ENCODE results near the gene TMEM54. TPM values are rescaled to one million over a fixed set of nuclear protein-coding genes. Genes with fewer than 3 reads are reported as not detected.

The TMEM54 gene
- total and polyA plus RNA-seq, 2 experiments from 2014 or later: 24.8 to 64.7 TPM

DNA sequence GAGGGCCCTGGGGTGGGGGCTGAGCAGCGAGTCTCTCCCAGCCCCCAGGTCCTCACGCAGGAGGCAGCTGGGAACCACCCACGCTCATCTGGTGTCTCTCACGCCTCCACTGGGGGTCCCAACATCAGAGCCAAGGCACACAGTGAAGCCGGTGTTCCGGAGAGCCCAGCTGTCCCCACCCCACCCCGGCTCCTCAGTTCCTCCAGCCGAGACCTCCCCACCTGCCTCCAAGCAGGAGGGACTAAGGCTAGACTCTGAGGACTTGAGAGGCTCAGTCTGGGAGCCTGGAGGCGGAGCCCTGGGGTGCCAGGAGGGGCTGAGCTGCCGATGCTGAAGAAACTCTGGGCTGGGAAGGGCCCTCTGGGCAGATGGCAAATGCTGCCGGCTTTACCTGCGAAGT, 16.5 kb downstream of the TMEM54 start:
- H3K4me3 ChIP-seq: no peak overlapping the region
- H3K27ac ChIP-seq: no peak overlapping the region
- DNase-seq (ENCODE audit: low spot score): no peak
- H3K9me3 ChIP-seq (ENCODE audit: low read depth): no peaks in the 10 kb centered on the region
- no peaks in the 10 kb centered on the region for H4K20me1 ChIP-seq (ENCODE audit: insufficient read depth, poor library complexity, severe bottlenecking)
- no peak overlapping the region for H3K4me2 ChIP-seq
- 56% methylated on average over 10 of the region's 12 CpGs for WGBS (ENCODE audit: low lambda C conversion rate, missing lambda C conversion rate)
- no peaks in the 10 kb centered on the region for H3K4me1 ChIP-seq (ENCODE audit: insufficient read depth)
- no peaks in the 10 kb centered on the region for H3K9me2 ChIP-seq (replicated peaks; ENCODE audit: insufficient read depth)
- H3K27me3 ChIP-seq: peaks cover 31% of the 10 kb centered on the region
- H3K79me2 ChIP-seq: no peaks in the 10 kb centered on the region
- no peaks in the 10 kb centered on the region for H3K36me3 ChIP-seq (replicated peaks; ENCODE audit: insufficient read depth, low read depth)
- no peak overlapping the region for H2AFZ ChIP-seq
- TF ChIP-seq EZH2phosphoT487 (IDR thresholded peaks at IDR 0.05; ENCODE audit: low read depth, severe bottlenecking, unreplicated experiment) (no peak), EZH2 (IDR thresholded peaks at IDR 0.05; ENCODE audit: borderline replicate concordance) (no peak)

DNA sequence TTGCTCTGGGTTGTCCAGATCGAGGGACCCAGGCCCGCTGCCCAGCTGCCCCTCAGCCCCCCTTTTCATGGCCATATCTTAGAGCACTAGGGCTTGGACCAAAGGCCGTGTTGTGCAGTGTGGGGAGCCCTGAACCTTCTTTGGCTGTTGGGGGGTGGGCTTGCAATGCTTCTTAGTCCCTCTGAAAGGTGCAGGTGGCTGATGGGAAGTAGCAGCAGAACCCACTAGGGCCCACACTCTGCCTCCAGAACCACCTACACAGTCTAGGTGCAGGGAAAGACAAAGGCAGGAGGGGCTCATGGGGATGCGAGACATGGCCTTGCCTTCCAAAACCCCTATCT, 17.2 kb downstream of the TMEM54 start:
- Histone ChIP-seq H3K27me3 (peaks cover 31% of the 10 kb centered on the region), H3K27ac (no peak overlapping the region), H3K9me3 (ENCODE audit: low read depth) (no peaks in the 10 kb centered on the region), H2AFZ (no peak overlapping the region), H3K4me1 (ENCODE audit: insufficient read depth) (no peaks in the 10 kb centered on the region), H4K20me1 (ENCODE audit: insufficient read depth, poor library complexity, severe bottlenecking) (no peaks in the 10 kb centered on the region), H3K4me2 (no peak overlapping the region), H3K36me3 (replicated peaks; ENCODE audit: insufficient read depth, low read depth) (no peaks in the 10 kb centered on the region), H3K79me2 (no peaks in the 10 kb centered on the region), H3K4me3 (no peak overlapping the region), H3K9me2 (replicated peaks; ENCODE audit: insufficient read depth) (no peaks in the 10 kb centered on the region)
- WGBS (ENCODE audit: low lambda C conversion rate, missing lambda C conversion rate): 81% methylated on average over 4 of the region's 4 CpGs
- no peak for DNase-seq (ENCODE audit: low spot score)
- TF ChIP-seq, protein P1, sequence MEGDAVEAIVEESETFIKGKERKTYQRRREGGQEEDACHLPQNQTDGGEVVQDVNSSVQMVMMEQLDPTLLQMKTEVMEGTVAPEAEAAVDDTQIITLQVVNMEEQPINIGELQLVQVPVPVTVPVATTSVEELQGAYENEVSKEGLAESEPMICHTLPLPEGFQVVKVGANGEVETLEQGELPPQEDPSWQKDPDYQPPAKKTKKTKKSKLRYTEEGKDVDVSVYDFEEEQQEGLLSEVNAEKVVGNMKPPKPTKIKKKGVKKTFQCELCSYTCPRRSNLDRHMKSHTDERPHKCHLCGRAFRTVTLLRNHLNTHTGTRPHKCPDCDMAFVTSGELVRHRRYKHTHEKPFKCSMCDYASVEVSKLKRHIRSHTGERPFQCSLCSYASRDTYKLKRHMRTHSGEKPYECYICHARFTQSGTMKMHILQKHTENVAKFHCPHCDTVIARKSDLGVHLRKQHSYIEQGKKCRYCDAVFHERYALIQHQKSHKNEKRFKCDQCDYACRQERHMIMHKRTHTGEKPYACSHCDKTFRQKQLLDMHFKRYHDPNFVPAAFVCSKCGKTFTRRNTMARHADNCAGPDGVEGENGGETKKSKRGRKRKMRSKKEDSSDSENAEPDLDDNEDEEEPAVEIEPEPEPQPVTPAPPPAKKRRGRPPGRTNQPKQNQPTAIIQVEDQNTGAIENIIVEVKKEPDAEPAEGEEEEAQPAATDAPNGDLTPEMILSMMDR (IDR thresholded peaks at IDR 0.05; ENCODE audit: poor library complexity): no peak
- TF ChIP-seq EZH2phosphoT487 (IDR thresholded peaks at IDR 0.05; ENCODE audit: low read depth, severe bottlenecking, unreplicated experiment): no peak
- TF ChIP-seq EZH2 (IDR thresholded peaks at IDR 0.05; ENCODE audit: borderline replicate concordance): no peak

DNA sequence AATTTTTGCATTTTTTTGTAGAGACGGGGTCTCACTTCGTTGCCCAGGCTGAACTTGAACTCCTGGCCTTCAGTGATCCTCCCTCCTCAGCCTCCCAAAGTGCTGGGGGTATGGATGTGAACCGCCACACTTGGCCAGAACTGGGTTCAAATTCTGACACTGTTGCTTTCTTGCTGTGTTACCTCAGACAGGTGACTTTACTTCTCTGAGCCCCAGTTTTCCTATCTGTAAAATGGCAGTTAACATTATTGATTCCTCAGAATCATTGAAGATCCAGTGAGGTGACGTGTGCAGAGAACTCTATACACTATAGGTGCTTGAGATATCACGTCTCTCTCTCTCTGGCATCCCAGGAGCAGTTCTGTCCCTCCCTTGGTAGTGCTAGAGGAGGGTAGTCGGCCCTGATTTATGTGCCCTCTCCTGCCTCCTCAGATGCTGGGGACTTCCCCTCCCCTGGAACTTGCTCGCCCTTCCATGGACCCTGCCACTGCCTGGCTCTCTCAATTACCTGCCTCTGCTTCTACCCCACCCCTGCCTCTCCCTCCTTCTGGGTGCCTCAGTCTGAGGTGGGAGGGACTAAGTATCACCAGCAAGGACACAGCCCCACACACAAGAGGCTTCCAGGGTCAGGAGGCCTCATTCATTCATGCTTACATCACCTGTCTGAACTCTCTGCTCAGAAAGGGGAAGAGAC, 17.7 kb downstream of the TMEM54 start:
- Histone ChIP-seq H3K4me2 (no peak overlapping the region), H3K79me2 (no peaks in the 10 kb centered on the region), H3K27ac (no peak overlapping the region), H3K9me2 (replicated peaks; ENCODE audit: insufficient read depth) (no peaks in the 10 kb centered on the region), H3K27me3 (peaks cover 31% of the 10 kb centered on the region), H4K20me1 (ENCODE audit: insufficient read depth, poor library complexity, severe bottlenecking) (no peaks in the 10 kb centered on the region), H2AFZ (no peak overlapping the region), H3K9me3 (ENCODE audit: low read depth) (no peaks in the 10 kb centered on the region), H3K36me3 (replicated peaks; ENCODE audit: insufficient read depth, low read depth) (no peaks in the 10 kb centered on the region), H3K4me1 (ENCODE audit: insufficient read depth) (no peaks in the 10 kb centered on the region), H3K4me3 (no peak overlapping the region)
- 92% methylated on average over 7 of the region's 7 CpGs for WGBS (ENCODE audit: low lambda C conversion rate, missing lambda C conversion rate)
- TF ChIP-seq EZH2 (IDR thresholded peaks at IDR 0.05; ENCODE audit: borderline replicate concordance): no peak
- TF ChIP-seq, protein P1 (IDR thresholded peaks at IDR 0.05; ENCODE audit: poor library complexity): no peak
- TF ChIP-seq EZH2phosphoT487 (IDR thresholded peaks at IDR 0.05; ENCODE audit: low read depth, severe bottlenecking, unreplicated experiment): no peak
- no peak for DNase-seq (ENCODE audit: low spot score)

DNA sequence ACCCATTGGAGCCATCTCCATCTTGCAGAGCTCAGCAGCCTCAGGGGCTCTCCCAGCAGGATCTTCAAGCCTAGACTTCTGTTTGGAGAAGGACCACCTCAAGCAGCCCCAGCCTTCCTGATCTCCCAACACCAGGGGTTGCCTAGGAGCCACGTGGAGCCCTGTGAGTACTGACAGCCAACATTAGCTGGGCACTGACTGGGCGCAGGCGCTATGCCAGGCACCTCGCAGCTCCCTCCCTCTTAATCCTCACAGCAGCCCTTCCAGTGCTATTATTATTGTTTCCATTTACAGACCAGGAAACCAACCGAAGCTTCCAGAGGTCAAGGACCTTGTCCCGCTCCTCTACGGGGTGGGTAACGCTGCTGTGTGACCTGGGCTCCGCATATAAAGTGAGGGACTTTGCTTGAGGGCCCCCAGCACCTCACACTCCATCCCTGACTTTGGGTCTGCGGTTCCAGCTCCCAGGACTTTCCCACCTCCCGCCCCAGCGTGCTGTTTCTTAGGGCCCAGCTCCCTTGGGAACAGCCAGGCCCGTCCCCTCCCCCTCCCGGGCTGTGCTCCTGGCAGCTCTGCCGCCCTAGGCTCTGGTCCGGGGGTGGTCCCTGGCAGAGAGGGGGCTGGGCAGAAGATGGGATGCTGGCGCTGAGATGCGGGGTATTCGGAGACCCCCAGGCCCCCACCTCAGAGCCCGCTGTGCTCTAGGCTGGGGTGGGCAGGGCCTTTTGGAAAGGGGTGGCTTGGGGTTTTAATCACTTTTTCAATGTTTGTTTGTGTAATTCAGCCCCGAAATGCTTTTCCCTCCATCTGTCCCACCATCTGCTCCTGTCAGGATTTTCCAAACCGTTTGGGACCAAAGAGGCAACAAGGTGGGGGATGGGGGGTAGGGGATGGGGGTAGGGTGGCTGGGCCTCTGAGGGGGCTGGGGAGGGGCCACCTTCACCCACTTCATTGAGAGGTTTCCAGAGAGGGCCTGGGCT, 19.0 kb downstream of the TMEM54 start:
- H3K36me3 ChIP-seq (replicated peaks; ENCODE audit: insufficient read depth, low read depth): no peaks in the 10 kb centered on the region
- H3K9me3 ChIP-seq (ENCODE audit: low read depth): no peaks in the 10 kb centered on the region
- H3K27ac ChIP-seq: no peak overlapping the region
- H3K4me1 ChIP-seq (ENCODE audit: insufficient read depth): no peaks in the 10 kb centered on the region
- no peak for DNase-seq (ENCODE audit: low spot score)
- no peaks in the 10 kb centered on the region for H3K9me2 ChIP-seq (replicated peaks; ENCODE audit: insufficient read depth)
- no peak overlapping the region for H2AFZ ChIP-seq
- no peak overlapping the region for H3K4me2 ChIP-seq
- H4K20me1 ChIP-seq (ENCODE audit: insufficient read depth, poor library complexity, severe bottlenecking): no peaks in the 10 kb centered on the region
- 73% methylated on average over 20 of the region's 22 CpGs for WGBS (ENCODE audit: low lambda C conversion rate, missing lambda C conversion rate)
- no peaks in the 10 kb centered on the region for H3K79me2 ChIP-seq
- peaks cover 23% of the 10 kb centered on the region for H3K27me3 ChIP-seq
- no peak overlapping the region for H3K4me3 ChIP-seq
- TF ChIP-seq EZH2phosphoT487 (IDR thresholded peaks at IDR 0.05; ENCODE audit: low read depth, severe bottlenecking, unreplicated experiment): no peak
- TF ChIP-seq, protein P1 (IDR thresholded peaks at IDR 0.05; ENCODE audit: poor library complexity): no peak
- TF ChIP-seq EZH2 (IDR thresholded peaks at IDR 0.05; ENCODE audit: borderline replicate concordance): no peak
